Measurements from ENCODE around the gene ASIP. TPM values are rescaled to one million over a fixed set of nuclear protein-coding genes. Genes with fewer than 3 reads are reported as not detected.

Gene ASIP
- total and polyA plus RNA-seq, 2 of the 13 experiments (the other 11 are each of a cell fraction or from before 2014, with no cell fraction given) = not detected

DNA sequence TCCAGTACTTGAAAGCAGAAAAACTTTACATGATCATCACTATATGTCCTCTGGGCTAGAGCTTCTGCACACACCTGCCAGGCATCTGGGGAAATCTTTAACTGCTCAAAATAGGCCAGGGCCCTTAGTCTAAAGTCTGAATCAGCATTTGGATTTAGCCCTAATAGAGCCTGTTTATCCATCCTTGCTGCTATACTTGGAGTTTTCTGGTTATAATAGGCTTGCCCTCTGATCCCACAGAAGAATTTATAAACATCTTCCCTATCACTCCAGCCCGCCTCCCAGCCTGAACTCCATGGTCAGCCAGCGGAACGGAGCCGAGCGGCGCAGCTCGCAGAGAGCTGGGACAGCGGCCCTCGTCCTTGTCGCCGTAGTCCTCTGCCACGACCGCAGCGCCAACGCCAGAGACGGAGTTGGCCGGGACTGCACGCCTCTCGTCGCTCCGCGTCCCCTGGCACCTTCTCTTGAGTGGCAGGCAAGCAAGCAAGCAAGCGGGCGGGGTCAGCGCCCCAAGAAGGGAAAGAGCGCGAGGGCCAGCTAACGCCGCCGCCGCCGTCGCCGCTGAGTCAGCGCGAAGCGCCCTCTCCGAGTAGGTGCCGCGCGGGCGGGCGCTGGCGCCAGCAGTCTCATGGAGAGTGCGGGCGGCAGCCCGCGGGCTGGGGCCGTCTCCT lies 25.4 kb upstream of the ASIP start (continued):
- TF ChIP-seq, protein P1, sequence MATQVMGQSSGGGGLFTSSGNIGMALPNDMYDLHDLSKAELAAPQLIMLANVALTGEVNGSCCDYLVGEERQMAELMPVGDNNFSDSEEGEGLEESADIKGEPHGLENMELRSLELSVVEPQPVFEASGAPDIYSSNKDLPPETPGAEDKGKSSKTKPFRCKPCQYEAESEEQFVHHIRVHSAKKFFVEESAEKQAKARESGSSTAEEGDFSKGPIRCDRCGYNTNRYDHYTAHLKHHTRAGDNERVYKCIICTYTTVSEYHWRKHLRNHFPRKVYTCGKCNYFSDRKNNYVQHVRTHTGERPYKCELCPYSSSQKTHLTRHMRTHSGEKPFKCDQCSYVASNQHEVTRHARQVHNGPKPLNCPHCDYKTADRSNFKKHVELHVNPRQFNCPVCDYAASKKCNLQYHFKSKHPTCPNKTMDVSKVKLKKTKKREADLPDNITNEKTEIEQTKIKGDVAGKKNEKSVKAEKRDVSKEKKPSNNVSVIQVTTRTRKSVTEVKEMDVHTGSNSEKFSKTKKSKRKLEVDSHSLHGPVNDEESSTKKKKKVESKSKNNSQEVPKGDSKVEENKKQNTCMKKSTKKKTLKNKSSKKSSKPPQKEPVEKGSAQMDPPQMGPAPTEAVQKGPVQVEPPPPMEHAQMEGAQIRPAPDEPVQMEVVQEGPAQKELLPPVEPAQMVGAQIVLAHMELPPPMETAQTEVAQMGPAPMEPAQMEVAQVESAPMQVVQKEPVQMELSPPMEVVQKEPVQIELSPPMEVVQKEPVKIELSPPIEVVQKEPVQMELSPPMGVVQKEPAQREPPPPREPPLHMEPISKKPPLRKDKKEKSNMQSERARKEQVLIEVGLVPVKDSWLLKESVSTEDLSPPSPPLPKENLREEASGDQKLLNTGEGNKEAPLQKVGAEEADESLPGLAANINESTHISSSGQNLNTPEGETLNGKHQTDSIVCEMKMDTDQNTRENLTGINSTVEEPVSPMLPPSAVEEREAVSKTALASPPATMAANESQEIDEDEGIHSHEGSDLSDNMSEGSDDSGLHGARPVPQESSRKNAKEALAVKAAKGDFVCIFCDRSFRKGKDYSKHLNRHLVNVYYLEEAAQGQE (IDR thresholded peaks at IDR 0.05; ENCODE audit: borderline replicate concordance in 1 of 2, low read depth in 1 of 2, low read length in 2 of 2) = no peak
- TF ChIP-seq HMG20B (CRISPR knock-in tag; conservative IDR thresholded peaks at IDR 0.05) = peak; percentile 40; the same call in 1 of the 2 replicates
- peak; percentile 73 for TF ChIP-seq YY1 (IDR thresholded peaks at IDR 0.05; ENCODE audit: insufficient read depth, insufficient replicate concordance, low read depth, low read length)
- TF ChIP-seq, protein P2, sequence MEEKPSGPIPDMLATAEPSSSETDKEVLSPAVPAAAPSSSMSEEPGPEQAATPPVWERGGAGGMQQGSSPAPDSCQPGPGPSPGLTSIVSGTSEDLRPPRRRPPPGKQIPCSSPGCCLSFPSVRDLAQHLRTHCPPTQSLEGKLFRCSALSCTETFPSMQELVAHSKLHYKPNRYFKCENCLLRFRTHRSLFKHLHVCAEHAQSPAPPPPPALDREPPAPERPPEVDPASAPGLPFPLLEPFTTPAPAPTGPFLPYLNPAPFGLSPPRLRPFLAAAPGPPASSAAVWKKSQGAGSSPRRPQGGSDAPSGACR (CRISPR knock-in tag; IDR thresholded peaks at IDR 0.05) = no peak
- TF ChIP-seq, protein P3, sequence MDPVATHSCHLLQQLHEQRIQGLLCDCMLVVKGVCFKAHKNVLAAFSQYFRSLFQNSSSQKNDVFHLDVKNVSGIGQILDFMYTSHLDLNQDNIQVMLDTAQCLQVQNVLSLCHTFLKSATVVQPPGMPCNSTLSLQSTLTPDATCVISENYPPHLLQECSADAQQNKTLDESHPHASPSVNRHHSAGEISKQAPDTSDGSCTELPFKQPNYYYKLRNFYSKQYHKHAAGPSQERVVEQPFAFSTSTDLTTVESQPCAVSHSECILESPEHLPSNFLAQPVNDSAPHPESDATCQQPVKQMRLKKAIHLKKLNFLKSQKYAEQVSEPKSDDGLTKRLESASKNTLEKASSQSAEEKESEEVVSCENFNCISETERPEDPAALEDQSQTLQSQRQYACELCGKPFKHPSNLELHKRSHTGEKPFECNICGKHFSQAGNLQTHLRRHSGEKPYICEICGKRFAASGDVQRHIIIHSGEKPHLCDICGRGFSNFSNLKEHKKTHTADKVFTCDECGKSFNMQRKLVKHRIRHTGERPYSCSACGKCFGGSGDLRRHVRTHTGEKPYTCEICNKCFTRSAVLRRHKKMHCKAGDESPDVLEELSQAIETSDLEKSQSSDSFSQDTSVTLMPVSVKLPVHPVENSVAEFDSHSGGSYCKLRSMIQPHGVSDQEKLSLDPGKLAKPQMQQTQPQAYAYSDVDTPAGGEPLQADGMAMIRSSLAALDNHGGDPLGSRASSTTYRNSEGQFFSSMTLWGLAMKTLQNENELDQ (CRISPR knock-in tag; IDR thresholded peaks at IDR 0.05; ENCODE audit: borderline replicate concordance) = peak; percentile 49; the same call in 1 of the 2 replicates
- TF ChIP-seq MED1 (CRISPR knock-in tag; IDR thresholded peaks at IDR 0.05) = peak; percentile 50
- TF ChIP-seq, protein P4, sequence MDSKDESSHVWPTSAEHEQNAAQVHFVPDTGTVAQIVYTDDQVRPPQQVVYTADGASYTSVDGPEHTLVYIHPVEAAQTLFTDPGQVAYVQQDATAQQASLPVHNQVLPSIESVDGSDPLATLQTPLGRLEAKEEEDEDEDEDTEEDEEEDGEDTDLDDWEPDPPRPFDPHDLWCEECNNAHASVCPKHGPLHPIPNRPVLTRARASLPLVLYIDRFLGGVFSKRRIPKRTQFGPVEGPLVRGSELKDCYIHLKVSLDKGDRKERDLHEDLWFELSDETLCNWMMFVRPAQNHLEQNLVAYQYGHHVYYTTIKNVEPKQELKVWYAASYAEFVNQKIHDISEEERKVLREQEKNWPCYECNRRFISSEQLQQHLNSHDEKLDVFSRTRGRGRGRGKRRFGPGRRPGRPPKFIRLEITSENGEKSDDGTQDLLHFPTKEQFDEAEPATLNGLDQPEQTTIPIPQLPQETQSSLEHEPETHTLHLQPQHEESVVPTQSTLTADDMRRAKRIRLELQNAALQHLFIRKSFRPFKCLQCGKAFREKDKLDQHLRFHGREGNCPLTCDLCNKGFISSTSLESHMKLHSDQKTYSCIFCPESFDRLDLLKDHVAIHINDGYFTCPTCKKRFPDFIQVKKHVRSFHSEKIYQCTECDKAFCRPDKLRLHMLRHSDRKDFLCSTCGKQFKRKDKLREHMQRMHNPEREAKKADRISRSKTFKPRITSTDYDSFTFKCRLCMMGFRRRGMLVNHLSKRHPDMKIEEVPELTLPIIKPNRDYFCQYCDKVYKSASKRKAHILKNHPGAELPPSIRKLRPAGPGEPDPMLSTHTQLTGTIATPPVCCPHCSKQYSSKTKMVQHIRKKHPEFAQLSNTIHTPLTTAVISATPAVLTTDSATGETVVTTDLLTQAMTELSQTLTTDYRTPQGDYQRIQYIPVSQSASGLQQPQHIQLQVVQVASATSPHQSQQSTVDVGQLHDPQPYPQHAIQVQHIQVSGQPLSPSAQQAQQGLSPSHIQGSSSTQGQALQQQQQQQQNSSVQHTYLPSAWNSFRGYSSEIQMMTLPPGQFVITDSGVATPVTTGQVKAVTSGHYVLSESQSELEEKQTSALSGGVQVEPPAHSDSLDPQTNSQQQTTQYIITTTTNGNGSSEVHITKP (CRISPR knock-in tag; IDR thresholded peaks at IDR 0.05; ENCODE audit: low read depth) = peak; percentile 24; the same call in 1 of the 2 replicates
- TF ChIP-seq ZNF232 (CRISPR knock-in tag; IDR thresholded peaks at IDR 0.05; ENCODE audit: borderline replicate concordance) = no peak; the same call in 1 of the 2 replicates
- TF ChIP-seq ZNF329 (CRISPR knock-in tag; IDR thresholded peaks at IDR 0.05; ENCODE audit: low read depth) = peak; percentile 89; the same call in 1 of the 2 replicates
- peak; percentile 84 for TF ChIP-seq FOSL2 (CRISPR knock-in tag; IDR thresholded peaks at IDR 0.05)
- TF ChIP-seq ZNF260 (CRISPR knock-in tag; IDR thresholded peaks at IDR 0.05; ENCODE audit: borderline replicate concordance, low read depth) = no peak
- peak; percentile 75 for TF ChIP-seq AGO1 (IDR thresholded peaks at IDR 0.05; ENCODE audit: low read depth, low read length, poor library complexity, severe bottlenecking)
- 0 out of 2 replicates have a peak, but pooled peaks have one; percentile 77 for TF ChIP-seq ZNF546 (CRISPR knock-in tag; conservative IDR thresholded peaks at IDR 0.05)
- TF ChIP-seq ZNF207 (IDR thresholded peaks at IDR 0.05; ENCODE audit: borderline replicate concordance) = no peak
- no peak for TF ChIP-seq SSRP1 (CRISPR knock-in tag; IDR thresholded peaks at IDR 0.05)
- no peak for TF ChIP-seq EP300 (IDR thresholded peaks at IDR 0.05; ENCODE audit: low read depth in 2 of 2, low read length in 2 of 2)
- 0 out of 2 replicates have a peak, but pooled peaks have one; percentile 43 for TF ChIP-seq EP300 (CRISPR knock-in tag; IDR thresholded peaks at IDR 0.05; ENCODE audit: borderline replicate concordance)
- no peak for TF ChIP-seq IKZF1 (IDR thresholded peaks at IDR 0.05)

Measured in HepG2 (cell line).